Measurements from ENCODE around the gene BPIFB1. TPM values are rescaled to one million over a fixed set of nuclear protein-coding genes. Genes with fewer than 3 reads are reported as not detected.

Gene BPIFB1
- total and polyA plus RNA-seq, 10 of the 15 experiments (the other 5 are each of a cell fraction or from before 2014, with no cell fraction given), result 0.13 TPM; not detected in 9

GRCh38 chr20:33332905-33333456 is 50.0 kb downstream of the BPIFB1 start (continued):
- TF ChIP-seq ZBTB4 (CRISPR knock-in tag; IDR thresholded peaks at IDR 0.05) (no peak), RB1 (IDR thresholded peaks at IDR 0.05; ENCODE audit: borderline replicate concordance) (no peak), SIX5 (IDR thresholded peaks at IDR 0.05; ENCODE audit: low read depth, low read length, severe bottlenecking) (no peak), E4F1 (IDR thresholded peaks at IDR 0.05; ENCODE audit: borderline replicate concordance, partially characterized antibody) (no peak), TBL1XR1 (IDR thresholded peaks at IDR 0.05; ENCODE audit: low read depth, low read length) (no peak), PKNOX1 (IDR thresholded peaks at IDR 0.05) (no peak), KDM1A (IDR thresholded peaks at IDR 0.05; ENCODE audit: borderline replicate concordance) (no peak), SMAD1 (IDR thresholded peaks at IDR 0.05; ENCODE audit: low read depth, partially characterized antibody) (no peak)
